Cortex of kidney (tissue), 1 donor: ENCODE data around the gene RFNG.

Experiments
- DNase-seq: peaks from one replicate; lab custom pipeline; 2025; lab: John Stamatoyannopoulos, UW

RFNG gene

DNA sequence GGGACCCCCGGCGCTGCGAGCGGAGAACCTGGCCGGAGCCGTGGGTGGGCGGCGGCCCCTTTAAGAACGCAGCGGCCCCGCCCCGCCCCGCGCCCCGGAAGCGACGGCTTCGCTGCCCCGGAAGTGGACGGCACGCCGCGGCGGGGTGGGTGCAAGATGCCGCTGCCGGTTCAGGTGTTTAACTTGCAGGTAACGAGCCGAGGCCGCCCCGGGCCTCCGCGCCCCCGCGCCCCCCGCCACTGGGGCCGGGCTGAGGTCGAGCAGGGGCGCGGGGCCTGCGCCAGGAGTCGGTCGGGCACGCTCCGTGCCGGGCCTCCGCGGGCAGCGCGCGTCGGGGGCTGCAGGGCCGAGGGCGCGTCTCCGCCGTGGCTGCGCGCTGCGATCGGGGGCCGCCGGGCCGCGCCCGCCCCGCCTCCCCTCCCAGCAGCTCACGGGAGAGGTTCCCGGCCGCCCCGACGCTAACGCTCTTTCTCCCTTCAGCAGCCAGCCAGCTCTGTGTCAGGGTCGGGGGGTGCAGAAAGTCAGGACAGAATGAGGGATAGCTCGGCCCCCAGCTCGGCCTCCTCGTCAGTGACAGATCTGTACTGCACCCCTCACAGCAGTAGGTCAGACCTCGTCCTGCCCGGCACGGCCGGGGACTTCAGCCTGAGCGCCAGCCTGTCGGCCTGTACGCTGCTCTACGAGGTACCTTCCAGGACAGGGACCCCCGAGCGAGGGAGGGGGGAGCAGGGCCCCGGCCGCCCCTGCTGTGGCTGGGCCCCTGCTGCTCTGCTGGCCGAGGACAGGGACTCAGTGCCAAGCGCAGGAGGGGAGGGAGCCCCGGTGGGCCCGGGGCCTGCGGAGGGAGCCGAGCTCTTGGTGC, at the start of gene RFNG, which contains the start of gene GPS1:
Gene RFNG, minus strand, starts transcription at position 36 of the 862 bp plus-strand sequence. CDS start 45 bp downstream, outside the sequence.
Gene GPS1, plus strand, starts transcription at position 123 of the 862 bp plus-strand sequence. Its CDS starts 34 bp downstream, at position 157.
- DNase-seq, result no peak

GRCh38 chr17:82101301-82101715, 49.7 kb upstream of the RFNG start:
- no peak for DNase-seq

DNA sequence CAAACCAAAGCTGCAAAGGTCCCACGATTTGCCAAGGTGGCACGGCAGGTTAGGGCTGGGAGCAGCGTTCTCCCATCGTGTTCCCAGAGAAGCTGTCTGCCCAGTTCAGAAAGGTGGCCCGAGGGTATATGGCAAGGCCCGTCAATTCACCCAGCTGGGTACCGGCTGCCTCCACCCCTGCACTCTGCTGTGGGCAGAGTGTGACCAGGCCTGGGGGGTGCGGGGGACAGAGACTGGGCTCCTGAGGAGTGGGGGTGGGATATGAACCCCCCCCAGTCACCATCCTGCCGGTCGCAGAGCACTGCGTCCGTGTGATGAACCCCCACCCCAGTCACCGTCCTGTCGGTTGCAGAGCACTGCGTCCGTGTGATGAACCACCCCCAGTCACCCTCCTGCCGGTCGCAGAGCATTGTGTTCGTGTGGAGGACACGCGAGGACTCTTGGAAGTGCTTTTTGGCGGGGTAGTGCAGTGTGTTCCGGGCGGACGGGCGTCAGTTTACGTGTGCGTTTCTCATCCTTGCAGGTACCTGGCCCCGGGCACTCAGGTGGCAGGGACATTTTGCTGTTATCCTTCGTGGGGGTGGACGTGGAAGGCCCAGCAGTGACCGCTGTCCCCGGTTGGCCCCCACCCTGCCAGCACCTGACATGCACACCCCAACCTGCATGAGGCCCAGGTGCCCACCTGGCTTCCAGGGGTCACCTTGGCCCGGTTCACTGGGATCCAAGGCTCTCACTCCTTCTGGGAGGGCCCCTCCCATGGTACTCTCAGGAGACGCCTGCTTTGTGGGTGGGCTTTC, 49.1 kb upstream of the RFNG start:
- no peak for DNase-seq

DNA sequence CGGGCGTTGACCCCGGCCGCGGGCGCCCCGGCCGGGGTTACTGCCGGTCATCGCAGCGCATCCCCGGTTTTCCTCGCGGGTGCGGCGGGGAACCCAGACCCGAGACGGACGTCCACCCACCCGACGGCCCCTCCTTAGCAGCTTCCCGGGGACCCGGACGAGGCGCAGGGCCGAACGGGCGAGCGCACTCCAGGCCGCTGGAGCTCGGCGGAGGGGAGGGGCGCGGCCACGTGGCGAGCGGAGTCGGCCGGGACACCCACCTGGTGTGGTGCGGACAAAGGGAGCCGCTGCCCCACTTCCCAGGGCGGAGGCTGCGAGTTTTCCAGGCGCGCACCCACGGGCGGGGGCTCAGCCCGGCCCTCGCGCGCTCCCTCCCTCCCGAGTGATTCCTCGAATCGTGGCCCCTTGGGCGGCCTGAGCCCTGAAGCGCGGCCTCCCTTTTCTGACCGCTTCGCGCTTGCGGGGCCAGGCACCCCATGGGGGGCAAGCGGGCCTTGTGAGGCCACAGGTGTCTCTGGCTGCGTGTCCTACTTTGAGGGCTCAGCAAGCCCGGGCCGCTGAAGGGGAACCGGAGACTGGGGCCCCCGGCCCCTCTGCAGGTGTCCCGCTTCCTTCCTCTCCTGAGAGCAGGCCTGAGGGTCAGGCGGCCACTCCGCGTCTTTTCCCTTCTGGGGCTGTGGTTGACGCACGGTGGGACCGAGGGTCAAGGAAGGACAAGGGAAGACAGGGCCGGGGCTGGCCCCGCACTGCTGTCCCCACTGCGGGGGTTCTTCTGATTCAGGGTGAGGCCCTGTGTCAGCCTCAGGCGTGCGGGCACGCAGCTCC, 47.5 kb upstream of the RFNG start:
- no peak for DNase-seq

DNA sequence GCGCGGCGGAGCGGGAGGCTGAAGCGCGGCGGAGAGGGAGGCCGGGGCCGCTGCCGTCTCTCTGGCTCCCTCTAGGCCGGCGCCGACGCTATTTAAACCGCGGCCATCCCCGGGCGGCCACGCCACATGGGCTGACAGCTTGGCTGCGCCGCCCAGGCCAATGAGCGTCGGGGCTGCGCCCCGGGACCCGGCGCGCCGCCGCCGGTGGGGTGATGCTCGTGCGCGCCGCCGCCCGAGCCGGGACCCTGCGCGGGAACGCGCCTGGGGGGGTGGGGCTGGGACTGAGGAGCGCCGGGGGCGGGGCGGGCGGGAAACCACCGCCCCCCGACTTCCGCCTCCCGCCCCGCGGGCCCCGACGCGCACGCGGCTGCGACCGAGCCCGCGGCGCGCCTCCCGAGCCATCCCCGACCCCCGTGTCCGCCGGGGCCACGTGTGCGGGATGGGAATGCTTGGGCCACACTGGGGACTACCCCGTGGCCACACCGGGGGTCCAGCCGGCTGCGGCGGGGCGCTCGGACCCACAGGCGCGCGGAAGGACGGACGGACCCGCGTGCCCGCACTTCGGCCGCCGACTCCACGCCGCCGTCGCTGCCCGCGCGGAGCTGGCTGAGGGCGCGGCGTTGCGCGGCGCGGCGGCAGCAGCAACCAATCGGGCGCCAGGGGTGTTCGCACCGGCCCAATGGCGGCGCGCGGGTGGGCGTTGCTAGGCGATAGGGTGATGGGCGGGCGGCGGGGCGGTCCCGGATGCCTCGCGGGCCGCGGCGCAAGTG, 46.7 kb upstream of the RFNG start, which contains the start of gene FASN:
Gene FASN, minus strand, starts transcription at position 68 of the 770 bp plus-strand sequence. CDS start 1,791 bp downstream, outside the sequence.
- DNase-seq, result no peak

DNA sequence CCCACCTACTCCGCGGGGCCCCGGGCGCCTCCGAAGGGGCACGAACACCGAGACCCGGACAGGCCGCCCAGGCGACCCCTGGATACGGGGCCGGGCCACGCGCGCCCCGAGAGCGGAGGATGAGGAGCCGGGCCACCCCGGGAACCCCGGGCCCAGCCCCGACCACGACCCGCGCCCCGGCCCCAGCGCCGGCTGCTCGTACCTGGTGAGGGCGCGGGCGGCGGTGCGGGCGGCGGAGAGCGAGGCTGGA, 46.2 kb upstream of the RFNG start:
- no peak for DNase-seq

DNA sequence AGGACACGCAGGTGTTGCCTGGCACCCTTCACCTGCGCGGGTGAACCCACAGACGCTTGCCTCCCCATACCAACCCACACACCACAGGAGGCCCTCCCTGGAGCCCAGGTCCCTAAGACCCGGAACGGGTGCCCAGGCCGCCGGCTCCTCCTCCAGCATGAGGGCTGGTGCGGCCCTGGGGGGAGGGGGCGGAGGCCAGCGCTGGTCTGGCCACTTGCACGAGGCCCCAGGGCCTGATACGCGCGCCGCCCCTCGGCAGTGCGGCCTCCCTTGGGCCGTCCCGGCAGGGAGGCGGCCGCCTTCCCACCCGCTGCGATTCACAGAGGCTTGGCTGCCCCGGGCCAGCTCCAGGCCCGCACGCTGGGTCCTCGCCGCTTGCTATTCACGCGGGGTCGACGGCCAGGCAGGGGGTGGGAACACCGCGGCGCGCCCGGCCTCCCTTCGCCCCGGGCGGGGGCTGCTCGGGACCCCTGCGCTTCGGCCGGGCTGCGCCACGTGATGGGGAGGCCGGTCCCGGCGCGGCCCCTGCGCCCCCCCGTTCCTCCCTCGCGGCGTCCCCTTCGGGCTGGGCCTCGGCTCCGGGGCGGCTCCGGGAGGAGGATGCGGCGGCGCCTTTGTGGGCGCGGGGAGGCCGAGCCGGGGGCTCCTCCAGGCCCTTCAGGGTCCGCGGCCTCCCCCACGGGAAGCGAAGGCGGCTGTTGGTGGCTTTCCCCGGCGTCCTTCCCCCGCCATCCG, 45.7 kb upstream of the RFNG start:
- DNase-seq, result no peak

DNA sequence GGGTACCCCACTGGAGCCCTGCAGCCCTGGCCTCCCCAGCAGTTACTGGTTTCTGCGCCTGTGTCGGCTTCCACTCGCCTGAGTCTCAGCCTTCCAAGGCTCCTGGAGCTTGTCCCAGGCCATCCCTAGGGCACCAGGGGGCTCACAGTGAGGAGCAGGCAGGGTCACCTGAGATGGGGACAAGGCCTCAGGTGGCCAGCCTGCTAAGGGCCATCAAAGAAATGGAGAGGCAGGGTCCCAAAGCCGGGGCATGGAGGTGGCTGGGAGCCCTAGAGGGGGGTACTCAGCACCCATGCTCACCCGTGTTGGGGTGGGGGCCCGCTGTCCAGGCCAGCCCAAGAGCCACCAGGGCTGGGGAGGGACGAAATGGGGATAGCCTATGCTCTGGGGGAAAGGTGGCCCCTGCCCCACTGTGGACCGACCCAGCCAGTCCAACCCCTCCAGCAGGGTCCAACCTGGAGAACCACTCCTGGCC, 45.1 kb upstream of the RFNG start:
- DNase-seq, result no peak

GRCh38 chr17:82095777-82096708, 44.4 kb upstream of the RFNG start:
- DNase-seq, result no peak

- no peak for DNase-seq
Measured at GRCh38 chr17:82094931-82095776, 43.5 kb upstream of the RFNG start.

DNA sequence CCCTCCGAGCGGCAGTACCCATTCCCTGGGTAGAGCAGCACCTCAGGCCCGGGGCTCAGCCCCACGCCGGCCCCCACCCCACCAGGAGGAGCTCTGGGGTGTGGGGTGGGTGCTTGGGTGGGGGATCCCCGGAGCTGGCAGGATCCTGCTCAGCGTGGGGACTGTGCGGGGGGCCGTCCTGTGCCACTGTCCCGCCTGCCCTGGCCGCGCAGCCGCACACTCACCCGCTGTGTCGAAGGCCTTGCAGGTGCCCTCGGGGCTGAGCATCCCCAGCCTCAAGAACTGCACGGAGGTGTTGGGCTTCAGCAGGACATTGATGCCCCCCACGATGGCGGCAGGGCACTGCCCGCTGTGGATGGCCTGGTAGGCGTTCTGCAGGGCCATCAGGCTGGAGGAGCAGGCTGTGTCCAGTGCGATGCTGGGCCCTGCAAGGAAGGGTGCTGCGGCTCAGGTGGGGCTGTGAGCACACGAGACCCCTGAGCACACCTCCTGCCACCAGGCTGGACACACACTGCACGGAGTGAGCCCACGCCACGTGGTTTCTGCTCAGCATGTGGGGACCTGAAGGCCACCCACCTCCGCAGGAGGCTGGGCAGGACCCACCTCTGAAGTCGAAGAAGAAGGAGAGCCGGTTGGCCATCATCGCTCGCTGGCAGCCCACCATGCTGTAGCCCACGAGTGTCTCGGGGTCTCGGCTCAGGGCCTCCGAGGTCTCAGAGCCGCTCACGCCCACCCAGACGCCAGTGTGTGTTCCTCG, 41.6 kb upstream of the RFNG start:
- DNase-seq, result no peak

- no peak for DNase-seq
Measured at GRCh38 chr17:82092628-82092994, 41.0 kb upstream of the RFNG start.

DNA sequence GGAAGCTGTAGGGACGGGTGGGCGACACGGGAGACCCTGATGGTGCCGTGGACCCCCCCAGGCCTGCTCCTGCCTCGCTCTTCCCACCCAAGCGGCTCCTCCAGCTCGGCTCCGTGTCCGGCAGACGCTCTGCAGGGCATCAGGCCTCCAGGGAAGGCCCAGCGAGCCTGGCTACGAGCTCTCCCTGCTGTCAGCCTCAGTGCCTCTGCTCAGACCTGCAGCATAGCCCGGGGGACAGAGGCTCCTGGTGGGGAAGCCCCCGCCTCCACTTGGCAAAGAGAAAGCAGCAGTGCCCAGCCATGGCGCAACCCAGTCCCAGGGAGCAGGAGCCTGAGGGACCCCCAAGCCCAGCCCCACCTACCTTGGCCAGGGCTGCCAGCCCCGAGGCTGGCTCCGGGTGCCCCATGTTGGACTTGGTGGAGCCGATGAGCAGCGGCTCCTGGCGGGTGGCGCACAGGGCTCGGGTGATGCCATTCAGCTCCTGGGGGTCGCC, 40.5 kb upstream of the RFNG start:
- no peak for DNase-seq

- DNase-seq, result no peak
Measured at GRCh38 chr17:82091264-82092066, 39.9 kb upstream of the RFNG start.

GRCh38 chr17:82090549-82091263, 39.1 kb upstream of the RFNG start:
- no peak for DNase-seq
